Measurements from ENCODE around the gene SUPT3H. TPM values are rescaled to one million over a fixed set of nuclear protein-coding genes. Genes with fewer than 3 reads are reported as not detected.

SUPT3H gene
- total RNA-seq, 1 experiment from 2014 or later: 5.3 TPM

DNA sequence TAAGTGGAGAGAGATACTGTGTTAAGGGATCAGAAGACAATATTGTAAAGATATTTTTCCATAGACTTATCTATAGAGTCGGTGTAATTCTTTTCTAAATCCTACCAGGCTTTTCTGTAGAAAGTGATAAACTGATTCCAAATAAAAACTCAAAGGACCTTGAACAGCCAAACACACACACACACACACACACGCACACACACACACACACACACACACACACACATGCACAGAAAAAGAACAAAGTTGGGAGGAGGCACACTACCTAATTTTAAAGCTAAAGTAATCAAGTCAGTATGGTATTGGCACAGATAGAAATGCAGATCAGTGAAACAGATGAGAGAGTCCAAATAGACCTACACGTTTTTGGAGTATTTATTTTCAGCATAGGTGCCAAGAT lies 534.0 kb downstream of the SUPT3H start:
- no peak for DNase-seq (ENCODE audit: low spot score)

GRCh38 chr6:44842616-44843015 lies 535.1 kb downstream of the SUPT3H start:
- DNase-seq (ENCODE audit: low spot score): no peak

DNA sequence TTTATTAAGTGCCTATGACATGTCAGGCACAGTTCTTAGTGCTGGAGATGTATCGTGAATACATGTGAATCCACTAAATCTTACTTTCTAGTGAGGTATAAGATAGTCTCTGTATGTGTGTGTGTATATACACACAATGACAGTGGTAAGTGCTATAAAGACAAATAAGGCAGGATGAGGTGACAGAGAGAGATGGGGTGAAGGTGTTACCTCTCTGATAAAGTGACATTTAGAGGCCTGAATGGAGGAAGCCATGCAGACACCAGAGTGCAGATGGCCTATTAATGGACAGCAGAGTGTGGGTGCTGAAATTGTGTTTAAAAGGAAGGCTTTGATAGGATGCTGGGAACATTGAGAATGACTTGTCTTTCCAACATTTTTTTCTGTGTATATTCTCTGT lies 535.9 kb downstream of the SUPT3H start:
- DNase-seq (ENCODE audit: low spot score): no peak

DNA sequence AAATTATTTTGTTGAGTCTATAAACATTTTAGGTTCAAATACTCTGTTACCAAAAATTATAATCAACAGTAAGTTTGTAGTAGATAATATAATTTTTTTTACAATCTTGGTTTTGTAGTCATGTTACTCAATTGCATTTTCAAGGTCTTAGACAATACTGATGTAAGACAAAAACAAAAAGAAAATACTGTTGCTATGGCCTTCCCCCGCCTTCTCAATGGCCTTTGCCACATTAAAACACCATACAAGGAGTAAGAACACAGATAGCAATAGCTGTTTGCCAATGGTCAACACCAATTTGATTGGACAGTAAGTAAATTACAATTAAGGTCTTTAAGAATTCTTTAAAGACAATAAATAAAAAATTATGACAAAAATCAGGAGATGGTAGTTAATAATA lies 540.0 kb downstream of the SUPT3H start:
- no peak for DNase-seq (ENCODE audit: low spot score)

- no peak for DNase-seq (ENCODE audit: low spot score)
Observed at GRCh38 chr6:44837255-44837654, 540.5 kb downstream of the SUPT3H start.

GRCh38 chr6:44833248-44833647 lies 544.5 kb downstream of the SUPT3H start:
- DNase-seq (ENCODE audit: low spot score): no peak

DNA sequence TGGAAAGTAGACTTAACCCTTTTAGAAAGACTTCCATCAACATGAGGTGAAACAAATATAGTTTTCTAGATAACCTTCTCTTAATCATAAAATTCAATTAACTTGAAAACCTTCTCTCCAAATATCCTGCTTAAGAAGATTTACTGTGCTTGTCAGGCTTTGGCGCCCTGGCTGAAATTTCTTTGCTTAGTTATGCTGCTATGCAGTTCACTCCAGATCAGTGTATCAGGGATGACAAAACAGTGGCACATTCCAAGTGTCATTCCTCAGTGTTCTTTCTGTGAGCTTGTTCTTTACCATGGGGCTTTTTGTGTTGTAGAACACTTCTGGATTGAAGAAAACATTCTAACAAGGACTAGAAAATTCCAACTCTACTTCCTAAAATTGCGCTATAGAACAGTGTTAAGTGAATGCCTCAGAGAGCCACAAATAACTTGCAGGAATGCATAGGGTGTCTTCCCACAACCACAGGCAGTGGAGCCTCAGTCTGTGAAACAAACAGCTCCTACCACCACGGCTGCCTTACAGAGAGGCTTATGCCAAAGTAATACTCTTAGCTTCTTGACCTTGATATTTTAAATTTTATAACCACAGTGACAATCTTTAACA lies 546.6 kb downstream of the SUPT3H start:
- no peak for DNase-seq (ENCODE audit: low spot score)

DNA sequence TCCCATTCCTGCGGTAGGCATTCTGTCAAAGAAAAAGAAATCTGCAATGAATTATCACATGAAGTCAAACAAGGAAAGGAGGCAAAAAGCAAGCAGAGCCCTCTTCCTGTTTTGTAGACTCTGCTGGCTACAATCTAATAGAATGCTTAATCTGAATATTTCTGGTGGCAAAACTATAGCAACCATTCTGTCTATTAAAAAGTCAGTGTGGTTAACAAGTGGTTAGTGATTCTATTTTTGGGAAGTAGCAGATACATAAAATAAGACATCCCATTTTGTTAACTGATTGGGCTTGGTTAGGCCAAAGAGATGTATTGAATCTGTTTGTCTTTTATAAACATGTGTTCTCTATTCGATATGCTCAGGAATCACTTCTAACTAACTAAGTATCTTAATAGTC lies 547.9 kb downstream of the SUPT3H start:
- DNase-seq (ENCODE audit: low spot score): no peak

DNA sequence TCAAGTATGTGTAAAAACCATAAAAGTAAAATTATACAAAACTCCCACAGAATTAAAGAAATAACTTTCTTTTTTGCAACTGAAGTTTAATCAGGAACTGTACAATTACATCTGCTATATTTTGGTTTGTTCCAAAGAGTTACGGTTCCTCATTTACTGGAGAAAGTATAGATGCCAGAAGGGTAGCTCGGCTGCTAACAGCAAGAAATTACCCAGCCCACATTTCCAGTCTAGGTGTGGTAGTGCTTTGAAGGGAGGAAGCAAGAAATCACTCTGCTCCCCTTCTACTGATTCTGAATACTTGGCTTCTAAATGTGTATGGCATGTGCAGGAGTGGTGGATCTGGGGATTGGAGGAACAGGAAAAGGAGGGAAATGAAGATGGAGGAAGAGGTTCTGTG lies 549.0 kb downstream of the SUPT3H start:
- no peak for DNase-seq (ENCODE audit: low spot score)

- no peak for DNase-seq (ENCODE audit: low spot score)
Observed at GRCh38 chr6:44826025-44826676, 551.6 kb downstream of the SUPT3H start.

DNA sequence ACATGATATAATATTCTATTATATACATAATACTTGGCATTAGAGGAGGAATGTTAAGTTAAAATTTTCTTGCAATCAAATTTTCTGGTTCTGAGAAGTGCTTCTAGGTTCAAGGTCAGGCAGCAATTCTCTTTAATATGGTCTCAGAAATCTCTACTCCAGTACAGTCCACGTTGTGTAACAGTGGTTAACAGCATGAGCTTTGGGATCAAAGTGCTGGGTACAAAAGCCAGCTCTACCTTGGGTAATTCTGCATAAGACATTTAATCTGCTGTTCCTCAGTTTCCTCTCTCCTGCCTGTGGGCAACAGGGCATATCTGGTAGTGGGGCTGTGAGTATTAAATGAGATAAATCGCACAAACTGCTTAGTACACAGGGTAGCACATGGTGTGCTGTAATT lies 552.5 kb downstream of the SUPT3H start:
- DNase-seq (ENCODE audit: low spot score): no peak

- DNase-seq (ENCODE audit: low spot score): no peak
Observed at GRCh38 chr6:44824567-44824966, 553.2 kb downstream of the SUPT3H start.

- no peak for DNase-seq (ENCODE audit: low spot score)
Observed at GRCh38 chr6:44820759-44821158, 557.0 kb downstream of the SUPT3H start.

GRCh38 chr6:44820321-44820720 lies 557.4 kb downstream of the SUPT3H start:
- DNase-seq (ENCODE audit: low spot score): no peak

GRCh38 chr6:44811456-44811855 lies 566.3 kb downstream of the SUPT3H start:
- DNase-seq (ENCODE audit: low spot score): no peak

DNA sequence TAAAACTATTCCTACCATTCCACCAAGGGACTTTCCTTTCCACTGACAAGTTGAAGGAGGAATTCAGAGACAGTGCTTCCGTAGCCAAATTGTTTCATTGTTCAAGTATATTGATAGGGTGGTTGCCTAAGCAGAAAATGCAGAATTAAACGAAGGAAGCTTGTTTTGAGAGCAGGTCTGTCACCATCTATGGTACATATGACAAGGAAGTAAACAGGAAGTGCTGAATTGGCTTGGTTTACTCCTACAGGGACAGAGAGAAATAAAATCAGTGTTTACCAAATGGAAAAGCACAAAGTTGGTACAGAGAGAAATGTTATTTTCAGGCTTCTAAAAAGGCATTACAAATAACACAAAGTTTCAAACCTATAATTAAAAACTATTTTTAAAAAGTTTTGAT lies 568.5 kb downstream of the SUPT3H start:
- DNase-seq (ENCODE audit: low spot score): no peak

DNA sequence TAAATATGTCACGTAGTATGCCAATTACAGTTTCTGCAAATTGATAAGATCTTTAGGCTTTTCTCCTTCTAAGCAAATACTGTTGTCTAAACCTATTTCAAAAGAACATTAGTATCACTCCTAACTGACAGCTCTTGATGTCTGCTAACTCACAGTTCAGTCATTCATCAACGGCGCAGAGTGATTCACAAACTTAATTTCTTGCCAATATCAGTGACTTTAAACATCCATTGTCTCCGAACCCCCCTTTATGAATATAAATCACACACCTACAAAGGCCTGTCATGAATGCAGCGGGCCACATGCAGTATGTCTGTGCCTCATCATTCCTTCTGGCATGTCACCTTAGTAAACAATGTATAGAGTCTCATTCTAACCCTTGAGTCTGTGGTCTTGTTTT lies 569.6 kb downstream of the SUPT3H start:
- DNase-seq (ENCODE audit: low spot score): no peak

GRCh38 chr6:44806656-44807055 lies 571.1 kb downstream of the SUPT3H start:
- DNase-seq (ENCODE audit: low spot score): peak; percentile 11

DNA sequence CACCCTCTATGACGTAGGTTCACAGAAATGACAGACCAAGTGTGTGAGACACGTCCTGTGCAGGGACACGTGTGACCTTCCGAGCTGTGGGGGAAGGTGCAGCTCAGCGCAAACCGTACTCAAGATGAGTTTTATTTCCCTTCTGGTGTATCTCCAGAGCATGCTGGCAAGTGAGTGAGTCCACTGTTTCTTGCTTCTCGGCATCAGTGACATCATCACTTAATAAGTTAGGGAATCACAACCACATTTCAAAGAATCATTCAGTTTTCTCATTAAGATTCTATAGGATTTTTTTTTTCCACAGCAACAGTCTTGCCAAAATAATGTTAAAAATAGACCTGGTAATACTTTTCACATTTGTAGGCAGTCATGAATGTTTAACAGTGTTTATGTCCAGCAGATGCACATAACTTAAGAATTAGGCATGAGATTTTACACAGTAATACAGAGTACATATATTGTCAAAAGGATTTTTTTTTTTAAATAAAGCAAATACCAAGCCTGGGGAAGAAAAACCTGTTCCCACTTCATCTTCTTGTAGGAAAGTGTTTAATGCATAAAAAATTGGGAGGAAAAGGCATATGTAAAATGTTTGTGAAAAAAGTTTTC lies 572.4 kb downstream of the SUPT3H start:
- DNase-seq (ENCODE audit: low spot score): no peak

DNA sequence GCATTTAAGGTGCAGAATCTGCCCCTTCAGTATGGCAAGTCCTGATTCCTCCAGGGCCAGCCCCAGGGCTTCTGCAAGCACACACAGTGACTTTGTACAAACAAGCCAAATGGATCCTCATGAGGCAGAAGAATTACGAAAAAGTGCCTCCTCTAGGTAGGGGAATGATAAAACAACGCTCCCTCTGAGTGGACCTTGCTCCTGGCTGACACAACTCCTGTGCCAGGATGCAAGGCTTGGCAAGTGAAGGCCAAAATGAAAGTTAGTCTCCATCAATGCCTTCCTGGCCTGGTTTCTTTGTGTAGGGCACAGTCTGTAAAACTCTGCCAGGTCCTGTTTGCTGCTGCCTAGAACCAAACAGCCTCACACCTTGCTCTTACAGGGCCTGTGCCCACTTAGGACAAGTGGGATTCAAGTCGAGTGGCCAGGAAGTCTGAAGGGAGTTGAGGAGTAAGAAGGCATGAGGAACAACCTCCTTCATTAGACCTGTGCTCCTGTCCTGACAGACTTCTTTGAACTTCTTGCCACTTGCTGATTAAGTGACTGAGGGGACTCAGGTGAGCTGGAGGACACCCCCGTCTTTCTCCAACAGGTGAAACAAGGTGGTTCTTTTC lies 573.1 kb downstream of the SUPT3H start:
- no peak for DNase-seq (ENCODE audit: low spot score)

DNA sequence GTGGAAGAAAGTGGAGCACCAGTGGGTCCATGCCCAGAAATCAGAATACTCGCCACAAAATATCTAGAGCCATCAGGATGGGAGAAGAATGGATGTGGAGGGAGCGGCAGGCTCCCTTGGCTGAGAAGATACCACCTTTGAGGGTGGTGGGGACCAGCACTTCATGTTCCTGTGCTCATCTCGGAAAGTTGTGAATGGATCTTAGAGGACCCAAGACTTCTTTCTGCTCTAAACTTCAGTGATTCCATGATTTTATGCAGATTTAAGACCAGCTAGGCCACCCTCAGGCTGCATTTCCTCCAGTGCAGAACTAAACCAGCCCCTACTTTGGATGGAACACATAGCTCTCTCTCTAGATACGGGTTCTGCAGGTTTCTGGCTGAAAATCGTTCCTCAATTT lies 573.7 kb downstream of the SUPT3H start:
- DNase-seq (ENCODE audit: low spot score): no peak

- DNase-seq (ENCODE audit: low spot score): no peak
Observed at GRCh38 chr6:44800784-44801592, 576.7 kb downstream of the SUPT3H start.

Data from A172 (cell line).